ENCODE data around the gene RBM19.

Gene RBM19

DNA sequence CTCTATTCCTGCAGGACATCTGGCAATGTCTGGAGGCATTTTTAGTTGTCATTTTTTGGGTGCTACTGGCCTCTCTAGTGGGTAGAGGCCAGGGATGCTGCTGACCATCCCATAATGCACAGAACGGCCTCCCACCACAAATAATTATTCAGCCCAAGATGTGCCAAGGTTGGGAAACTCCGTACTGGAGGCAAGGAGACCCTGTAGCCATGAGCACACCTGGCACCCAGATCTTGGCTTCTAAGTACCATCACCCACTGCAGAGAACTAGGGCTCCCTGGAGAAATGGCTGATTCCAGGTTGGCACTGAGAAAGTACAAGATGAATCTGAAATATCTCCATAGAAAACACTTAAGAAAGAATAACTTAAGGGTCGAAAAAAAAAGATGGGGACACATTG, 81.7 kb downstream of the RBM19 start:
- no peak overlapping the region for H3K27ac ChIP-seq
- TF ChIP-seq, protein P1, sequence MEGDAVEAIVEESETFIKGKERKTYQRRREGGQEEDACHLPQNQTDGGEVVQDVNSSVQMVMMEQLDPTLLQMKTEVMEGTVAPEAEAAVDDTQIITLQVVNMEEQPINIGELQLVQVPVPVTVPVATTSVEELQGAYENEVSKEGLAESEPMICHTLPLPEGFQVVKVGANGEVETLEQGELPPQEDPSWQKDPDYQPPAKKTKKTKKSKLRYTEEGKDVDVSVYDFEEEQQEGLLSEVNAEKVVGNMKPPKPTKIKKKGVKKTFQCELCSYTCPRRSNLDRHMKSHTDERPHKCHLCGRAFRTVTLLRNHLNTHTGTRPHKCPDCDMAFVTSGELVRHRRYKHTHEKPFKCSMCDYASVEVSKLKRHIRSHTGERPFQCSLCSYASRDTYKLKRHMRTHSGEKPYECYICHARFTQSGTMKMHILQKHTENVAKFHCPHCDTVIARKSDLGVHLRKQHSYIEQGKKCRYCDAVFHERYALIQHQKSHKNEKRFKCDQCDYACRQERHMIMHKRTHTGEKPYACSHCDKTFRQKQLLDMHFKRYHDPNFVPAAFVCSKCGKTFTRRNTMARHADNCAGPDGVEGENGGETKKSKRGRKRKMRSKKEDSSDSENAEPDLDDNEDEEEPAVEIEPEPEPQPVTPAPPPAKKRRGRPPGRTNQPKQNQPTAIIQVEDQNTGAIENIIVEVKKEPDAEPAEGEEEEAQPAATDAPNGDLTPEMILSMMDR (conservative IDR thresholded peaks at IDR 0.05), result no peak

DNA sequence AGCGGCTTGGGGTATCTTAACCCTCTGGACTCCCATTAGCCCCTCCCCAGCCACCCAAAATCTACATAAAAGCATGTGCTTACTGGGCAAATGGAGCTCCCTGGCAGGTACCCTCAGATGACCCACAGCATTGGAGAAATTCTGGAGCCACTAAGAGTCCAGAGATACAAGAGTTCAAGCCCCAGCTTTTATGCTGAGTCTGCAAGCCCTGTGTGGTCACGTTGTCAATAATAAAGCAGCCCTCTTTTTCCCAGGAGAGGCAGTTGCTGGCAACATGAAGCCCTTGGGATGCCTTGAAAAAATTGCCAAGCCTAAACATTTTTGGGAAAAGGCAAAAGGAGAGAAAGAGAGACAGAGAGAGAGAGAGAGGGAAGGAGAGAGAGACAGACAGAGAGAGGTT, 83.4 kb downstream of the RBM19 start:
- no peak overlapping the region for H3K27ac ChIP-seq
- TF ChIP-seq, protein P1 (conservative IDR thresholded peaks at IDR 0.05), result no peak

DNA sequence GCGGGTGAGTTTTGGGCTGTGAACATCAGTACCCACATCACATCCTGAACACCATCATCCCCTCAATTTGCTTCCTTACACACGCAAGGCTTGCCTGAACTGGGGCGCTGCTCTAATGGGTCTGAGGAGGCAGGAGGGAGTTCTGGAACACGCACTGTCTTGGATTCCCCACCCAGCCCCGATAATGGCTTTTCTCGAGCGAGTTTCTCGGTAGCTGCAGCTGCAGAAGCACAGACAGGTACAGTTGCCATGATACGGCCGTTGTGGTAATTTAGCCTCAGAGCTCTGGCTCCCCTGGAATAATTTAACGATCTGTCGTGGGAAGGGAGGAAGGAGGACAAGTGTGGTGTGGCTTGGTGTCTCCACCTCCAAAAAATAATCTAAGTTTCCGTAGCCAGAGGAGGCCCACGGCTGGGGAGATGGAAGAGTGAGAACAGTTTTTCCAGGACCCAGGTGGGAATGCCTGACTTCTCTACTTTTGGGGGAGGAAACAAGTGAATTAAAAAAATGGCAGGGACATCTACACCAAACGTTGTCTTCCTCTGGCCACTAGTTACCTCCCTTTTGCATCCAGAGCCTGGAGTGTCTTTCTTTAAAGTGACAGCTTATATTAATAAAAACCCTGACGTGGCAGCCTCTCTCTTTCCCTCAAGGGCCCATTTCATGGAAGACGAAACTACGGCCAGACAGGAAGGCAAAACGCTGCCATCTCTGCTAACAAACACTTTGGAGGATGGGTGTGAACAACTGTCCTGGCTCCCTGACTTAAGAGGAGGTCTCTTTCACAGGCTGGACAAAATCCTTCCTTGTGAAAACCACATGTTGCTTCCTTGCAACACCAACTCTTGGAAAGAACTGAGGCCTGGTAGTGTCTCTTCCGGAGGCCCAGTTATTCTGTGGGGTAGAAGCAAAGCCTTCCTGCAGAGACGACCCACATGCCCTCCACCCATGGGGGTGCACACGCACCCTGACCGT, 84.8 kb downstream of the RBM19 start:
- TF ChIP-seq, protein P1 (conservative IDR thresholded peaks at IDR 0.05), result no peak
- no peak overlapping the region for H3K27ac ChIP-seq

DNA sequence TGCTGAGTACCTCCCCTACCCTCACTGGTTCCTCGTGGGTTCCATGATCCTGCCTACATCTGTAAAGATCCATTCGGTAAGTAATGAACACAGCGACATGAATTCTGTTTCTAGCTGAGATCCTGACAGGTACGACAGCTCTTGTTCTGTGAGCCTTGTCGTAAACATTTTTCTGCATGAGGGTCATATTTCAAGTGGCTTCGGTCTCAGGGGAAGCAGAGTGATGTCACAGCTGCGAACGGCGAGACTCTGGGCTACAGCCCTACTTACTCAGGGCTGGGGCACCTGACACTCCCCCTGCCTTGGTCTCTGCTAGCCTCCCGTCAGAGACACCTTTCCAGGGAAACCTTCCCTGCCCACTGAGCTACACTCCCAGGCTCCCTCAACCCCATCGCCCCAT, 85.8 kb downstream of the RBM19 start:
- TF ChIP-seq, protein P1 (conservative IDR thresholded peaks at IDR 0.05), result no peak
- H3K27ac ChIP-seq, result no peak overlapping the region

DNA sequence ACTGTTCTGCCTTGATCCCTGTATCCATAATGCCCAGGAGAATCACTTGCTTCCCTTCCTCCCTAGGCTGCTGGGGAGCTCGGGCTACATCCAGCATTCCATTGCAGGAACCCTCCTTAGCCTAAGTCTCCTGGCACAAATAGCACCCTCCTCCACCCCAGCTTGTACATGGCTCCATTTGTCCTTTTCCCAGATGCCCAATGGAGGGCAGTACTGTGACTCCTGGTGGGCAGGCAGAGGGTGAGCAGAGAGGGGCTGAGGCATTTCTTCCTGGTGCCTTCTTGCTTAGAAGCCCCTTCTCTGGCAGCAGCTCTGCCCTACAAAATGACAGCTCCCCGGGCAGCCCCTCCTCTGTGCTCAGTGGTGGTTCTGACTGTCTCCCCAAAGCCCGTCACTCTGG, 86.5 kb downstream of the RBM19 start:
- TF ChIP-seq, protein P1 (conservative IDR thresholded peaks at IDR 0.05), result no peak
- H3K27ac ChIP-seq, result no peak overlapping the region

DNA sequence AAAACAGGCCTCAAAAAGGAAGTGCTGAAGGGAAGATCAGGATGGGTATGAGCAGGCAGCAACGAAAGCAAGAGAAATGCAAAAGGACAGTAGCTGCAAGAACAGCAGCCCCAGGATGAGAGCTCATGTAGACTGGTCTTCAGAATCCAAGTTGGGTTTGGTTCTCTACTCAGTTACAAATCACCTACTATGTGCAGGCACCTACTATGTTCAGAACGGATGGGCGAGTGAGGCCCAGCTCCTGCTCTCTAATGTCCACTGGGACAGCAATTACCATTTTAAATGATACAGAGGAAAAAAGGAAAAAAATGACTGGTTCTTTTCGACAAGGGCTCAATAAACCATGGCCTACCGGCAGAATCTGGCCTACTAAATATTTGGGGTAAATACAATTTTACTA, 88.5 kb downstream of the RBM19 start:
- TF ChIP-seq, protein P1 (conservative IDR thresholded peaks at IDR 0.05), result no peak
- no peak overlapping the region for H3K27ac ChIP-seq

DNA sequence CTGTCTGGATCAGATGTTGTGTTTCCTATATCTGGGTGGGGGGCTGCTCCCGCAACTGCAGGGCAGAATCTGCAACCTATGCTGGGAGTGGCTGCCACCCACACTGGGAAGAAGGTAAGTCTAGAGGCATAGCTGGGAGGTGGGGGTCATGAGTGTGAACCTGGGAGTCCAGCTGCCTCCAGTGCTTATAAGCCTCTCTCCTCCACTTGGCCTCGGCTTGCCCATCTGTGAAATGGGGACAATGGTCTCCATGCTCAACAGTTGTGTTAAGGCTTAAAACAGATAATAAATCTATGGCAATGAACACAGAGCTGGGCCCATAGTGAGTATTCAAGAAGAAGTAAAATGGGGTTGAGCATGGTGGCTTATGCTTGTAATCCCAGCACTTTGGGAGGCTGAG, 90.0 kb downstream of the RBM19 start:
- TF ChIP-seq, protein P1 (conservative IDR thresholded peaks at IDR 0.05), result no peak

More for the DNA sequence above, 90.0 kb downstream of the RBM19 start:
- H3K27ac ChIP-seq, result no peak overlapping the region

Data from VCaP (cell line).